Activated T-cell treated with anti-CD3 and anti-CD28 coated beads, Interleukin-2, amount 50 U/mL, for 24 hours (primary cell): ENCODE data around the gene PLXNB1.

ENCODE experiments used
- DNase-seq: peaks from one replicate; pipeline ENCODE4 v3.0.0-alpha.2; 2020
- H3K27ac Mint-ChIP-seq: 2 replicates; pipeline ENCODE4 v1.8.0; 2020; ENCODE audit warnings: mild to moderate bottlenecking, mixed read lengths
- H3K27me3 Mint-ChIP-seq: 2 replicates; pipeline ENCODE4 v1.8.0; 2020; ENCODE audit warnings: mixed read lengths
- H3K36me3 Mint-ChIP-seq: 2 replicates; pipeline ENCODE4 v1.8.0; 2020; ENCODE audit warnings: low read depth, mixed read lengths
- H3K4me1 Mint-ChIP-seq: 2 replicates; pipeline ENCODE4 v1.8.0; 2020; ENCODE audit warnings: low read depth, mixed read lengths
- H3K4me3 Mint-ChIP-seq: 2 replicates; pipeline ENCODE4 v1.8.0; 2020; ENCODE audit warnings: mild to moderate bottlenecking, moderate library complexity, mixed read lengths
- H3K9me3 Mint-ChIP-seq: 2 replicates; pipeline ENCODE4 v1.8.0; 2020; ENCODE audit warnings: mixed read lengths

PLXNB1 gene

DNA sequence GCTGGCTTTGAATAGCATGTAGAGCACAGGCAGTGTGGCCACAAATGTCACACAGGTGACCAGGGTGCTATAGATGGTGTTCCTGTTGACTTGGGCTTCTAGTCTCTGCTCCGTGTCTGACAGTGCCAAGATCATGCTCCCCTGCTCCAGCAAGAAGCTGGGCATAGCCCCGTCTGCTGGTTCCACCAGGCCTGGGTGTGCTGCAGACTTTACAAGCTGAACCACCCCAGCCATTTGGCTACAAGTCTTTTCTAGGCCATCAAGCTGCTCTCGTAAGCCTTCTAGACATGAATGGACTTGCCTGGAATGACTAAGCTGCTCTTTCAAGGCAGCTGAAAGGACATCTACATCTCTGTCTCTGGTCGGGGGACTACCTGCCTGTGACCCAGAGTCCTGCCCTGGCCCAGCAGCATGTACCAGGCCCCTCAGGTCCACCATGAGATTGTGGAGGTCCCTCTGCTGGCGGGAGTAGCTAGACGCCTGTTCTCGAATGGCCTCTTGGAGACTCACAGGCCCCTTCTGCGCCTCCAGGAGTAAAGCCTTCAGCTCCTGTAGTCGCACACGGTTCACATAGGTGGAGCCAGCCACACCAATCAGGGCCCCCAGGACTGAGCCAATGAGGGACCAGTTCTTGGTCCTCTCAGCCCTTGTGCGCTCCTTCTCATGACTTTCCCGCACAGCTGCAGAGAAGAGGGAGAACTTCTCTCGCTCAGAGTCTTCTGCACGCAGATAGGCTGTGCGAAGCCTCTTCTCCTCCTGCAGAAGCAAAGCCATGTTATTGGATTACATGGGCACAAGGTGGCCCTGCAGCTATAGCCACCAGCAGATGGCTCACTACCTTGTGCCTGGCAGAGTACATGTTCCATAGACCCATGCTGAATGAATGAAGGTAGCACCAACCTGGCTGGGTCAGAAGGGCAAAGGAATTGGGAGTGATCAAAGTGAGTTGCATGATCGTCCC lies 2.8 kb upstream of the PLXNB1 start:
- H3K9me3 Mint-ChIP-seq, result no peaks in the 10 kb centered on the region
- H3K4me1 Mint-ChIP-seq, result peaks cover 20% of the 10 kb centered on the region
- H3K36me3 Mint-ChIP-seq, result peaks cover 46% of the 10 kb centered on the region
- no peak overlapping the region for H3K4me3 Mint-ChIP-seq
- peaks cover 6% of the 10 kb centered on the region for H3K27me3 Mint-ChIP-seq
- no peak overlapping the region for H3K27ac Mint-ChIP-seq
- DNase-seq, result no peak

- no peak for DNase-seq
- Mint-ChIP-seq H3K4me1 (peaks cover 19% of the 10 kb centered on the region), H3K27me3 (peaks cover 6% of the 10 kb centered on the region), H3K36me3 (peaks cover 46% of the 10 kb centered on the region), H3K27ac (peak overlapping the region; percentile 19), H3K4me3 (peak overlapping the region; percentile 37), H3K9me3 (no peaks in the 10 kb centered on the region)
These were observed 1.5 kb upstream of the PLXNB1 start for GRCh38 chr3:48431224-48432029.

DNA sequence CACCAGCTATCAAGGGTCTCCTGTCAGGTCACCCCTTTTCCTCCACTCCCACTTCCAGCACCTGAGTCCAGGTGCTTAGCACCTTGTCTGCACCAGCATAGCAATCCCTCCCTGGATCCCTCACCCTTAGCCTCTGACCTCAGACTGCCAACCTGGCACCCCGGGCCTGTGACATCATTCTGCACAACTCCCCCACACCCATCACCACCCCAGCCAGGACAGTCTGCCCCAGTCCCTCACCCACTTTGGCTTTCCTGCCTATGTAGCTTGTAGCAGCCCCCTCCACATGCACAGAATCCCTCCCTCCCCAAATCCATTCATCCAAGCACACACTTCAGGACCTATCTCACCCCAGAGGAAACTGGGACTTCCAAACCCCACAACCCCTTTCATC lies 819 bp upstream of the PLXNB1 start:
- Mint-ChIP-seq H3K4me1 (peaks cover 19% of the 10 kb centered on the region), H3K9me3 (no peaks in the 10 kb centered on the region), H3K27ac (peak overlapping the region; percentile 19), H3K36me3 (peaks cover 46% of the 10 kb centered on the region), H3K27me3 (peaks cover 6% of the 10 kb centered on the region), H3K4me3 (peak overlapping the region; percentile 72)
- DNase-seq, result no peak

DNA sequence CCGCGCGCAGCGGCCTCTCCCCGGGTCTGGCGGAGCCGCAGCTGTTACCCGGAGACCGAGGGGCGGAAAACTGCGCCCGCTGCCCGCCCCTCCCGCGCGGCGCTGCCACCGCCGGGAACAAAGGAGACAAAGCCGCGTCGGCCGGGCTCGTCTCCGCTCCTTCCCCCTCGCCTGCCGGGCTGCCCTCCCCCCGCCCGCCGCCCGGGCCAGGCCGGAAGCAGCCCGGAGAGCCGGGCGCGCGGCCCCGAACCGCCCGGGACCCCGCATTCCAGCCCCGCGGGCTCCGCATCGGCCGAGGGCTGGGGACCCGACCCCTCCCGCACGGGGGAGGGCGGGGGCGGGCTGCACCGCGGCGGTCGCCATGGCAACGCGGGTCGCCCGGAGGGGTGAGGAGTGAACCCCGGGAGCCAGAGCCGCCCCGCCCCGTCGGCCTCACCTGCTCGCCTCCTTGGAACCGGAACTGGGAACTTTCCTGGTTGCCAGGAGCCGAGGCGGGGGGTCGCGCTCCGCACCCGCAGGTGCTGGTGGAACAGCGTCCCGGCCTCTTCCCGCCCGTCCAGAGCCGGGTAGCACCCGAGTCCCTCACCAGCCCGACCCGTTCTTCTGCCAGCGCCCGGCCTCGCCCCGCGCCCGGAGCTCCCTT lies 448 bp downstream of the PLXNB1 start:
- H3K36me3 Mint-ChIP-seq, result peaks cover 40% of the 10 kb centered on the region
- H3K27ac Mint-ChIP-seq, result no peak overlapping the region
- peaks cover 6% of the 10 kb centered on the region for H3K27me3 Mint-ChIP-seq
- peaks cover 11% of the 10 kb centered on the region for H3K4me1 Mint-ChIP-seq
- no peaks in the 10 kb centered on the region for H3K9me3 Mint-ChIP-seq
- peak; percentile 77 for DNase-seq
- peak overlapping the region; percentile 72 for H3K4me3 Mint-ChIP-seq

- H3K27me3 Mint-ChIP-seq, result peaks cover 6% of the 10 kb centered on the region
- H3K9me3 Mint-ChIP-seq, result no peaks in the 10 kb centered on the region
- no peak overlapping the region for H3K27ac Mint-ChIP-seq
- peak overlapping the region; percentile 32 for H3K4me3 Mint-ChIP-seq
- peaks cover 33% of the 10 kb centered on the region for H3K36me3 Mint-ChIP-seq
- DNase-seq, result no peak
- peaks cover 8% of the 10 kb centered on the region for H3K4me1 Mint-ChIP-seq
These were observed 1.1 kb downstream of the PLXNB1 start for GRCh38 chr3:48428572-48429316.

DNA sequence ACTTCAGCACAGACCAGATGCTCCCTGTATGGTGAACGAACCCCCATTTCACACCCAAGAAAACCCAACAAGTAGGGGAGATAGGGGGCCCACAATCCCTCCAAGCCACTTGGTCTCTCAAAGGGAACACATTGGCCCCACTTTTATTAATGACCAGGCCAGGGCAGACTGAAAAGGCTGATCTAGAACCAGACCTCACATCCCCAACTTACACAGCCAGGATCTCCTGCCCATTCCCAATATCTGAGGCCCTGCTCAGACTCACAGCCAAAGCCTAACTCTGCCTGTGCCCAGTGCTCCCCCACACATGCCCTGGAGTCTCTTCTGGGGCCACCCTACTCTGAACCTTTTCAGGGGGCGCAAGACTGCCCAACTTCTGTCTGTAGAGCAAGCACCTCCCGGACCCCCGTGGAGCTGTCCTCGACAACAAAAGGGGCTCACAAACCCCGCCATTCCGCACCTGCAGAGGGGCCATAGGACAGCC lies 1.8 kb downstream of the PLXNB1 start:
- peaks cover 6% of the 10 kb centered on the region for H3K27me3 Mint-ChIP-seq
- no peaks in the 10 kb centered on the region for H3K9me3 Mint-ChIP-seq
- DNase-seq, result no peak
- peak overlapping the region; percentile 32 for H3K4me3 Mint-ChIP-seq
- no peak overlapping the region for H3K27ac Mint-ChIP-seq
- peaks cover 26% of the 10 kb centered on the region for H3K36me3 Mint-ChIP-seq
- peaks cover 8% of the 10 kb centered on the region for H3K4me1 Mint-ChIP-seq

- Mint-ChIP-seq H3K27me3 (peaks cover 6% of the 10 kb centered on the region), H3K4me1 (peaks cover 8% of the 10 kb centered on the region), H3K27ac (no peak overlapping the region)
These were observed 2.3 kb downstream of the PLXNB1 start for GRCh38 chr3:48427630-48427962.

DNA sequence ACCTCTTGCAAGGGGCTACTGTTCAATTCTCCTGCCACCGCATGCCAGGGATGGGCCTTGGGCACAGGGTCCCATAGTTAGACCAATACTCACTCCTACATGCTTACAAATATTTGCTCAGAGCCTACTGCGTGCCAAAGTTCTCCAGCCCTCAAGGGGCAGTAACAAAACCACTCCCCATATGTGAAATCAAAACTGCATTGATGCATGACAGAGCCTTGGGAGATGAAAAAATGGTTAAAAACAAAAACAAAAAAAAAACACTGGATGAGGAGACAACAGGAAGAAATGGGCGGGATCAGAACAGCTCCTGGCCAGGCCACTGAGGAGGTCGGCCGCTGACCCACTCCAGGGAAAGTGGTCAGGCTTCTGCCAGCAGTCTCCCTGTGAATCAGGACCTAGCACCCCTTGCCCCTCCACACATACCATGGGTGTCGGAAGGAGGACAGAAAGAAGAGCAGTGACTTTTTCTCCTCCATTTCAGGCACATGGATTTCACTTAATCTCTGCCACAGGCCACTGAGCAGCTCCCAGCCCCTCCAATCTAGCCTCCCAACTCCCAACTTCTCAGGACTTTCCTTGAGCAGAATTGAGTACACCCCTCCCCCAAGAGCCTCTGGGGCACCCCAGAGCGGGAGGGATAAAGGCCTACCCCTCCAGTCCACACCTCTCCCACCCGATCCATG lies 2.8 kb downstream of the PLXNB1 start:
- no peaks in the 10 kb centered on the region for H3K9me3 Mint-ChIP-seq
- peaks cover 16% of the 10 kb centered on the region for H3K36me3 Mint-ChIP-seq
- DNase-seq, result no peak
- H3K4me1 Mint-ChIP-seq, result peaks cover 8% of the 10 kb centered on the region
- no peak overlapping the region for H3K27ac Mint-ChIP-seq
- H3K4me3 Mint-ChIP-seq, result no peak overlapping the region
- H3K27me3 Mint-ChIP-seq, result peaks cover 6% of the 10 kb centered on the region

More at GRCh38 chr3:48427630-48427962, 2.3 kb downstream of the PLXNB1 start:
- no peaks in the 10 kb centered on the region for H3K9me3 Mint-ChIP-seq
- H3K4me3 Mint-ChIP-seq, result no peak overlapping the region
- DNase-seq, result no peak
- H3K36me3 Mint-ChIP-seq, result peaks cover 21% of the 10 kb centered on the region

- H3K27me3 Mint-ChIP-seq, result peaks cover 6% of the 10 kb centered on the region
- no peak overlapping the region for H3K27ac Mint-ChIP-seq
- peaks cover 10% of the 10 kb centered on the region for H3K36me3 Mint-ChIP-seq
- H3K4me3 Mint-ChIP-seq, result no peak overlapping the region
- H3K9me3 Mint-ChIP-seq, result no peaks in the 10 kb centered on the region
- peaks cover 8% of the 10 kb centered on the region for H3K4me1 Mint-ChIP-seq
- no peak for DNase-seq
These were observed 3.4 kb downstream of the PLXNB1 start for GRCh38 chr3:48426401-48426909.

DNA sequence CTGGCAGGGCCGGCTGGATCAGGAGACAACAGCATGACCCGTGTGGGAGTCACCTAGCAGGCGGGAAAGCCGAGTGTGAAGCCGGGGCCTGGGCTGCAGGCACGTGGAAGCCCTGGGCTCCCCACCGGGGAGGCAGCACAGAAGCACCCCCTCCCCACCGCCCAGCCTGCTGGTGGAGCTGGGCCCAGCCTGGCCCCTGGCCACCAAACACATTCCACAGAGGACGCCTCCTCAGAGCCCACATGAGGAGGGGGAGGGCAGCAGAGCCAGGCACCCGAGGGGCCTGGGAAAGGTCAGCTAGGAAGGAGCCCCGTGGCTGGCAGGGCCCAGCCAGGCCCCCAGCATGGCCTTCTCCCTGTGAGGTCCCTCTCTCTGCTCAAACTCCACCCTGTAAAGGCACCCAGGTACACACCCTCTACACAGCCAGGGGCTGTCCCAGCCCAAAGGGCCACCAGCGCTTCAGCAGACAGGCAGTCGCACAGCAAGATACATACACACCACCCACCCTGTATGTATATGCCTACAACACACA lies 4.5 kb downstream of the PLXNB1 start:
- no peaks in the 10 kb centered on the region for H3K9me3 Mint-ChIP-seq
- no peaks in the 10 kb centered on the region for H3K36me3 Mint-ChIP-seq
- no peak overlapping the region for H3K27ac Mint-ChIP-seq
- DNase-seq, result no peak
- peaks cover 4% of the 10 kb centered on the region for H3K4me1 Mint-ChIP-seq
- no peak overlapping the region for H3K4me3 Mint-ChIP-seq
- H3K27me3 Mint-ChIP-seq, result peaks cover 6% of the 10 kb centered on the region

DNA sequence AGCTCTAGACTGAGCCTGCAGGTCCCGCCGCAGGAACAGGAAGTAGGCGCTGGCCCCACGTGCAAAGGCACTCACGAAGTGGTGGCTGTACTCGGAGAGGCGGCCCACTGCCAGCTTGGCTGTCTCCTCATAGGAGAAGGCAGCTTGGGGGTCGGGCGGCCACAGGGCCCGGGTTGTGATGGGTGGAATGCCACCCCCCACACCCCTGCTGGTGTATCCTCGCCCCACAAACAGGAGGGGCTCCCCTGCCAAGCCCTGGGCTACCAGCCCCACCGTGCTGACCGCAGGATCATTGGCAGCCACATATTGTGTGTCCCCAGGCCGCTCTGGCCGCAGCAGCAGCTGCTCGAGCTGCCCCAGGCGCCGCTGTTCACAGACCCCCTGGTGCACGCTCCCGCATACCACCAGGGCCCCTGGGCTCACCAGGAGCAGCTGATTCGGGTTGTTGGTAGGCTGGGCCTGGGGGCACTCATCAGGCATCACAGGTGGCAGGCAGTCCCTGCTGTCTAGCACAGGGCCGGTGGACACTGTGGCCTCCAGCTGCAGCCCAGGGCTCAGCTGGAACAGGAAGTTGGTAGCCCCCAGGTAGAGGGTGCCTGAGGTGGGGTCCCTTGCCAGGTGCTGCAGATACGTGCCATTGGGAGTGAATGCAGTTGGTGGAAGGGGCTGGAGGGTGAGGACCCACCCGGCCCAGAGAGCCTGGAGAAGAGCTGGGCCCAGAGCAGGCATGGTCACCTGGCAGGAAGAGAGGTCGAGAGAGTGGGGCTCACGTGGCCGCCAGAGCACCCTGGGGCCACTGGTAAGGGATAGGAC lies 5.8 kb downstream of the PLXNB1 start:
- H3K4me3 Mint-ChIP-seq, result no peak overlapping the region
- H3K27ac Mint-ChIP-seq, result no peak overlapping the region
- peaks cover 6% of the 10 kb centered on the region for H3K27me3 Mint-ChIP-seq
- no peaks in the 10 kb centered on the region for H3K4me1 Mint-ChIP-seq
- no peaks in the 10 kb centered on the region for H3K36me3 Mint-ChIP-seq
- no peaks in the 10 kb centered on the region for H3K9me3 Mint-ChIP-seq
- no peak for DNase-seq

DNA sequence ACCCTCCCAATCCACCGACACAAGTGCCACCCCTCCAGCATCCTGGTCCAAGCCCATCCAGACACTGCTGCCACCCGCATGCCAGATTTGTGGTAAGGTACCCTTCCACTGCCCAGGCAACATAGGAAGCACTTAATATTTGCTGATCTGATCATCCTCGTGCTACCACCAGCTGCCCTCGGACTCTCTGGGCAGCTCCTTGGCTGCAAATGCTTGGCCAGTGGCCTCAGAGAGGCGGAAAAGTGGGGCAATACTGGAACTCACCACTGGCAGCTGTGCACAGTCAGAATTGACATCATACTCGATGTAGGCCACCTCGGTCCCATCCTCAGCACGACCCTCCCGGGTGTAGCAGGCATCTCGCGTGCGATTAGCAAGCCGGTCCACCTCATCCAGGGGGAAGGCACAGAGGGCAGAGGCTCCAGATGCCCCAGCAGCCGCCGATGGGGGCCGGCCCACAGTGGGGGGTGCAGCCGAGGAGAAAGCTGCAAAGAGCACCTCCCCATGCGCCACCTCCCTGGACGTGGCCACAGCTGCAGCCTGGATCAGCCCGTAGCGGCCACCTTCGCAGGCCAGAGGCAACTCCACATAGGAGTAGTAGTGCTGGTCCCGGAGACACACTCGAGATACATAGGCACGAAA lies 6.5 kb downstream of the PLXNB1 start:
- Mint-ChIP-seq H3K9me3 (no peaks in the 10 kb centered on the region), H3K4me1 (no peaks in the 10 kb centered on the region), H3K27ac (no peak overlapping the region), H3K36me3 (no peaks in the 10 kb centered on the region), H3K27me3 (peaks cover 6% of the 10 kb centered on the region), H3K4me3 (no peak overlapping the region)
- no peak for DNase-seq
